Rectal smooth muscle tissue (tissue), 1 donor: ENCODE results near the gene SIGLEC1.

ENCODE experiments used
- H3K27ac ChIP-seq: one replicate; pipeline ENCODE4 v1.7.0; 2013; ENCODE audit warnings: low read depth, low read length, inconsistent platforms
- H3K27me3 ChIP-seq: one replicate; pipeline ENCODE4 v1.7.0; 2013; ENCODE audit warnings: low read length; ENCODE audit not compliant: control insufficient read depth, insufficient read depth
- H3K36me3 ChIP-seq: one replicate; pipeline ENCODE4 v1.7.0; 2013; ENCODE audit warnings: low read length; ENCODE audit not compliant: control insufficient read depth, insufficient read depth
- H3K4me1 ChIP-seq: one replicate; pipeline ENCODE4 v1.7.0; 2013; ENCODE audit warnings: low read length; ENCODE audit not compliant: control insufficient read depth, insufficient read depth
- H3K4me3 ChIP-seq: one replicate; pipeline ENCODE4 v1.7.0; 2013; ENCODE audit warnings: low read length
- H3K9ac ChIP-seq: one replicate; pipeline ENCODE4 v1.7.0; 2013; ENCODE audit warnings: low read length

Gene SIGLEC1

GRCh38 chr20:3663031-3663701, 49.2 kb downstream of the SIGLEC1 start, which contains the start of gene GFRA4:
Gene GFRA4 (minus strand): TSS chr20:3663399. CDS start chr20:3663399, 0 bp downstream.
- H3K9ac ChIP-seq = no peak within 1 kb of the TSS
- peaks cover 17% of the 10 kb centered on the region for H3K27me3 ChIP-seq
- no peak within 1 kb of the TSS for H3K4me3 ChIP-seq
- no peaks in the 10 kb centered on the region for H3K36me3 ChIP-seq
- no peaks in the 10 kb centered on the region for H3K4me1 ChIP-seq
- H3K27ac ChIP-seq = no peak within 1 kb of the TSS
